ENCODE results near the gene PCBD2. TPM values are rescaled to one million over a fixed set of nuclear protein-coding genes. Genes with fewer than 3 reads are reported as not detected.

PCBD2 gene
- total RNA-seq (2022; extraction: Qiagen RNA extraction) = 9.7 to 11.2 TPM (median 10.7 TPM) in 5 replicates

GRCh38 chr5:134904610-134905245, at the start of gene PCBD2:
PCBD2 (plus strand) TSS chr5:134905131; CDS start chr5:134905140, 9 bp downstream.

DNA sequence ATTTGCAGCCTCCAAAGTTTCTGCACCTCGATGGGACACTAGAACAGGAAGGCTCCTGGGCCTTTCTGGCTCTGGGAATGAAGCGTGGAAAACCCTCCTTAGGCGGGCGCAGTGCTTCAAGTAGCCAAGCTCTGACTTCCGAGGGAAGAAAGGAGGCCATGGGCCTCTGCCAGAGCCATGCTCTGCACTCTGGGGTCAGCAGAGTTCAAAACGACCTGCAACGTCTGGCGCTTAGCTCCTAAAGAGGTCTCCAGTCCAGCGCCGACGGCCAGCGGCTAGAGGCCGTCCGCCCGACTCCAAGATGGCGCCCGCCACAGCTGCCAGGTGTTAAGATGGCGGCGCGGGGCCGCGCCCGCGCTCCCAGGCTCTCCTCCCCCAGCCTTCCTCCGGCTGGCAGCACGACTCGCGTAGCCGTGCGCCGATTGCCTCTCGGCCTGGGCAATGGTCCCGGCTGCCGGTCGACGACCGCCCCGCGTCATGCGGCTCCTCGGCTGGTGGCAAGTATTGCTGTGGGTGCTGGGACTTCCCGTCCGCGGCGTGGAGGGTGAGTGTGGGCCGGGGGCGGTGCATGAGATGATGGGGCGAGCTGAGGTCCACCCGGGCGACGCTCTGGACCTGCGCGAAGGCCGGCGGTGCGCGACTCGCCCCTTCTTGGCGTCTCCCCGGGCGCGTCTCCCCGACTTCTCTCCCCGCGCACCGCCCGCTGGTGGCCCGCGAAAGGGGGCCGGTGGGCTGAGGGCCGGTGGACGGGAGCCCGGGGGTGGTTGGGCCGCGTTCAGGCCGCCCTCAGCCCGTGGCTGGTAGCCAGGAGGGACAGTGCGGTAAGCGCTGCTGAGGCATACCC, 30.7 kb upstream of the PCBD2 start, which contains the start of gene TXNDC15:
TXNDC15 (plus strand) TSS at position 385 of the 844 bp plus-strand sequence; CDS start at position 442, 57 bp downstream.

GRCh38 chr5:134967607-134968006, 62.7 kb downstream of the PCBD2 start, which contains the start of gene CATSPER3:
CATSPER3 (plus strand) TSS chr5:134967907; CDS start chr5:134967992, 85 bp downstream.

Other genes starting within 250 kb of the PCBD2 start
- 22.5 to 29.3 TPM (median 27.4 TPM) in 5 replicates for gene CAMLG, start 166.6 kb upstream of the PCBD2 start, total RNA-seq (2022; extraction: Qiagen RNA extraction)
- 49.9 to 75.8 TPM (median 59.6 TPM) in 5 replicates for gene DDX46, start 146.4 kb upstream of the PCBD2 start, total RNA-seq (2022; extraction: Qiagen RNA extraction)
- gene C5orf24, start 59.2 kb upstream of the PCBD2 start, total RNA-seq (2022; extraction: Qiagen RNA extraction) = 16.0 to 23.6 TPM (median 22.4 TPM) in 5 replicates
- gene TXNDC15, start 30.8 kb upstream of the PCBD2 start, total RNA-seq (2022; extraction: Qiagen RNA extraction) = 46.7 to 52.6 TPM (median 50.4 TPM) in 5 replicates
- gene CATSPER3, start 62.8 kb downstream of the PCBD2 start, total RNA-seq (2022; extraction: Qiagen RNA extraction) = 0.15 to 0.49 TPM (median 0.39 TPM) in 5 replicates
- gene PITX1, start 129.1 kb downstream of the PCBD2 start, total RNA-seq (2022; extraction: Qiagen RNA extraction) = 23.2 to 32.2 TPM (median 31.1 TPM) in 5 replicates

Measured in A549 treated with AZD2906 at 1 μM for 4 hours (cell line).